HEK293T (cell line): ENCODE data around the gene CDKN2B.

Experiments
- HDGF ChIP-seq: fragments of 450-650 bp; IDR thresholded peaks from 2 replicates; pipeline ENCODE4 v1.6.1; 2017; ENCODE audit warnings: antibody characterized with exemption, borderline replicate concordance
- NFRKB ChIP-seq: fragments of 450-650 bp; IDR thresholded peaks from 2 replicates; pipeline ENCODE4 v1.6.1; 2016; ENCODE audit warnings: mild to moderate bottlenecking, moderate library complexity
- SP1 ChIP-seq: fragments of 450-650 bp; IDR thresholded peaks from 2 replicates; pipeline ENCODE4 v1.6.1; 2017
- ZNF384 ChIP-seq: fragments of 450-650 bp; IDR thresholded peaks from 2 replicates; pipeline ENCODE4 v1.6.1; 2016

DNA sequence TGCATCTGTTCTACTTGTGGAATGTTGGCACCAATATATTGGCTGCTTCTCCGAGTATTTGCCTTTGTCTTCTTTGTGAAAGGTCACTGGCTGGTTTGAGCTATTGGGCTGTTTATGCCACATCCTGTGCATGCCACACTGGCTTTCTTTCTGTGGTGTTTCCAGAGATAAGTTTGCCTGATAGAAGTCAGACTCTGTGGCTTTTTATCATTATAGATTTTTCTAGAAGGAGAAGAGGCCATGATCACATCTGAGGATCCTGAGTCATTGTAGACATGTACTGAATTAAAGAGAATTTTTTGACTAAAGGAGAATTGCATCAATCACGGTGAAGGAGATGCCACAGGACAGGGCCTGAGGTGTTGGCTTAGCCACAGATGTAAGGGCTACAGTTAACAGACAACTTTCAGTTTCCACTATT lies 26.5 kb upstream of the CDKN2B start:
- TF ChIP-seq ZNF384 (no peak), NFRKB (no peak), HDGF (no peak), SP1 (no peak)
